Measurements from ENCODE around the gene VRK3. TPM values are rescaled to one million over a fixed set of nuclear protein-coding genes. Genes with fewer than 3 reads are reported as not detected.
A peak's percentile ranks its signal among the peaks of the same experiment; 100 is the strongest.

VRK3 gene
- total RNA-seq, 1 experiment from 2014 or later = 44.4 TPM

GRCh38 chr19:50000038-50000840, 24.9 kb downstream of the VRK3 start:
- no TSS peak for BruUV-seq (replicated peaks)
- ChIA-PET CTCF (no interaction called here), POLR2A (ENCODE audit: low non-redundant PET) (no interaction called here)
- no peak overlapping the region for H3K27ac ChIP-seq (ENCODE audit: low read depth, low read length, poor library complexity, severe bottlenecking)
- no peaks in the 10 kb centered on the region for H3K4me1 ChIP-seq (ENCODE audit: insufficient read depth, low read length, poor library complexity, severe bottlenecking)
- intact Hi-C loops (cut with micrococcal nuclease; ENCODE audit: unreplicated experiment) = no loop called here
- H3K9me3 ChIP-seq (ENCODE audit: low read depth, low read length, poor library complexity, severe bottlenecking) = no peaks in the 10 kb centered on the region
- peaks cover 22% of the 10 kb centered on the region for H3K36me3 ChIP-seq (ENCODE audit: insufficient read depth, low read length, poor library complexity, severe bottlenecking)
- no peak overlapping the region for H3K4me3 ChIP-seq (ENCODE audit: low read depth, low read length, poor library complexity, severe bottlenecking)
- no peak for DNase-seq (ENCODE audit: low spot score)
- no peak for TF ChIP-seq CTCF (conservative IDR thresholded peaks at IDR 0.05; ENCODE audit: low read depth, low read length)
- no peak for TF ChIP-seq EZH2 (IDR thresholded peaks at IDR 0.05; ENCODE audit: borderline replicate concordance, low read depth, low read length, poor library complexity, severe bottlenecking)
- no peaks in the 10 kb centered on the region for H3K27me3 ChIP-seq (replicated peaks; ENCODE audit: insufficient read depth, low read depth, low read length, poor library complexity)

GRCh38 chr19:49999371-50000010, 25.7 kb downstream of the VRK3 start:
- no peaks in the 10 kb centered on the region for H3K4me1 ChIP-seq (ENCODE audit: insufficient read depth, low read length, poor library complexity, severe bottlenecking)
- DNase-seq (ENCODE audit: low spot score) = no peak
- TF ChIP-seq CTCF (conservative IDR thresholded peaks at IDR 0.05; ENCODE audit: low read depth, low read length) (no peak), EZH2 (IDR thresholded peaks at IDR 0.05; ENCODE audit: borderline replicate concordance, low read depth, low read length, poor library complexity, severe bottlenecking) (no peak)
- no TSS peak for BruUV-seq (replicated peaks)
- H3K27ac ChIP-seq (ENCODE audit: low read depth, low read length, poor library complexity, severe bottlenecking) = no peak overlapping the region
- intact Hi-C loops (cut with micrococcal nuclease; ENCODE audit: unreplicated experiment) = no loop called here
- no peaks in the 10 kb centered on the region for H3K27me3 ChIP-seq (replicated peaks; ENCODE audit: insufficient read depth, low read depth, low read length, poor library complexity)
- ChIA-PET CTCF (no interaction called here), POLR2A (ENCODE audit: low non-redundant PET) (no interaction called here)
- no peaks in the 10 kb centered on the region for H3K9me3 ChIP-seq (ENCODE audit: low read depth, low read length, poor library complexity, severe bottlenecking)
- H3K4me3 ChIP-seq (ENCODE audit: low read depth, low read length, poor library complexity, severe bottlenecking) = no peak overlapping the region
- peaks cover 24% of the 10 kb centered on the region for H3K36me3 ChIP-seq (ENCODE audit: insufficient read depth, low read length, poor library complexity, severe bottlenecking)

GRCh38 chr19:49997709-49998108, 27.5 kb downstream of the VRK3 start:
- H3K27ac ChIP-seq (ENCODE audit: low read depth, low read length, poor library complexity, severe bottlenecking) = no peak overlapping the region
- no TSS peak for BruUV-seq (replicated peaks)
- intact Hi-C loops (cut with micrococcal nuclease; ENCODE audit: unreplicated experiment) = no loop called here
- peaks cover 24% of the 10 kb centered on the region for H3K36me3 ChIP-seq (ENCODE audit: insufficient read depth, low read length, poor library complexity, severe bottlenecking)
- H3K4me1 ChIP-seq (ENCODE audit: insufficient read depth, low read length, poor library complexity, severe bottlenecking) = no peaks in the 10 kb centered on the region
- H3K9me3 ChIP-seq (ENCODE audit: low read depth, low read length, poor library complexity, severe bottlenecking) = no peaks in the 10 kb centered on the region
- ChIA-PET CTCF (no interaction called here), POLR2A (ENCODE audit: low non-redundant PET) (no interaction called here)
- peak; percentile 41 for DNase-seq (ENCODE audit: low spot score)
- H3K4me3 ChIP-seq (ENCODE audit: low read depth, low read length, poor library complexity, severe bottlenecking) = no peak overlapping the region
- no peak for TF ChIP-seq EZH2 (IDR thresholded peaks at IDR 0.05; ENCODE audit: borderline replicate concordance, low read depth, low read length, poor library complexity, severe bottlenecking)
- TF ChIP-seq CTCF (conservative IDR thresholded peaks at IDR 0.05; ENCODE audit: low read depth, low read length) = no peak
- H3K27me3 ChIP-seq (replicated peaks; ENCODE audit: insufficient read depth, low read depth, low read length, poor library complexity) = no peaks in the 10 kb centered on the region

All from A673 (cell line).